Stimulated activated naive CD8-positive, alpha-beta T cell treated with anti-CD3 and anti-CD28 coated beads, Interleukin-15, Interleukin-2, amounts not matched to agents 100 ng/mL and 50 ng/mL, for 24 hours (primary cell): ENCODE data around the gene SMIM23.

Experiments used
- H3K27ac Mint-ChIP-seq: one replicate; pipeline ENCODE4 v1.8.0; 2021; ENCODE audit warnings: mild to moderate bottlenecking, mixed read lengths
- H3K27me3 Mint-ChIP-seq: one replicate; pipeline ENCODE4 v1.8.0; 2021; ENCODE audit warnings: mixed read lengths
- H3K36me3 Mint-ChIP-seq: one replicate; pipeline ENCODE4 v1.8.0; 2021; ENCODE audit warnings: low read depth, mixed read lengths
- H3K4me1 Mint-ChIP-seq: one replicate; pipeline ENCODE4 v1.8.0; 2021; ENCODE audit warnings: low read depth, mixed read lengths
- H3K4me3 Mint-ChIP-seq: one replicate; pipeline ENCODE4 v1.8.0; 2021; ENCODE audit warnings: mild to moderate bottlenecking, mixed read lengths
- H3K9me3 Mint-ChIP-seq: one replicate; pipeline ENCODE4 v1.8.0; 2021; ENCODE audit warnings: mixed read lengths

Gene SMIM23

DNA sequence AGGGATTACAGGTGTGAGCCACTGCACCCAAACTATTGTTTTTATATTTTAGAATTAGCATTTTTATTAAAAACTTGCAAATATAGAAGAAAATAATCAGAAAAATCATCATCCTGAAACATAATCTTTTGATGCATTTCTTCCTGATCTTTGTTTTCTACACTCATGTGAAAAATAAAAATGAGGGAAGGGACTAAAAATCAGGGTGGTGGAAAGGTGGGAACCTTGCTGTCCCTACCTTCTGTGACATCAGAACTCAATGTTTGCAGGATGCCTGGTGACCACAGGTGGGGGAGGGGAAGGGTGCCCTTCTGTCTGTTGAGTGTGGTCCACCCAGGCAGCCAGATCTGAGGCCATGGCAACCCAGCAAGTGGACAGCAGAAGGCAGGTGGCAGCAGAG lies at the start of gene SMIM23:
Gene SMIM23 (plus strand): TSS at position 301 of the 400 bp plus-strand sequence. CDS start 55 bp downstream, at position 356.
- Mint-ChIP-seq H3K4me1 (no peaks in the 10 kb centered on the region), H3K27ac (no peak within 1 kb of the TSS), H3K9me3 (no peaks in the 10 kb centered on the region), H3K36me3 (no peaks in the 10 kb centered on the region), H3K4me3 (no peak within 1 kb of the TSS), H3K27me3 (peaks cover 20% of the 10 kb centered on the region)

DNA sequence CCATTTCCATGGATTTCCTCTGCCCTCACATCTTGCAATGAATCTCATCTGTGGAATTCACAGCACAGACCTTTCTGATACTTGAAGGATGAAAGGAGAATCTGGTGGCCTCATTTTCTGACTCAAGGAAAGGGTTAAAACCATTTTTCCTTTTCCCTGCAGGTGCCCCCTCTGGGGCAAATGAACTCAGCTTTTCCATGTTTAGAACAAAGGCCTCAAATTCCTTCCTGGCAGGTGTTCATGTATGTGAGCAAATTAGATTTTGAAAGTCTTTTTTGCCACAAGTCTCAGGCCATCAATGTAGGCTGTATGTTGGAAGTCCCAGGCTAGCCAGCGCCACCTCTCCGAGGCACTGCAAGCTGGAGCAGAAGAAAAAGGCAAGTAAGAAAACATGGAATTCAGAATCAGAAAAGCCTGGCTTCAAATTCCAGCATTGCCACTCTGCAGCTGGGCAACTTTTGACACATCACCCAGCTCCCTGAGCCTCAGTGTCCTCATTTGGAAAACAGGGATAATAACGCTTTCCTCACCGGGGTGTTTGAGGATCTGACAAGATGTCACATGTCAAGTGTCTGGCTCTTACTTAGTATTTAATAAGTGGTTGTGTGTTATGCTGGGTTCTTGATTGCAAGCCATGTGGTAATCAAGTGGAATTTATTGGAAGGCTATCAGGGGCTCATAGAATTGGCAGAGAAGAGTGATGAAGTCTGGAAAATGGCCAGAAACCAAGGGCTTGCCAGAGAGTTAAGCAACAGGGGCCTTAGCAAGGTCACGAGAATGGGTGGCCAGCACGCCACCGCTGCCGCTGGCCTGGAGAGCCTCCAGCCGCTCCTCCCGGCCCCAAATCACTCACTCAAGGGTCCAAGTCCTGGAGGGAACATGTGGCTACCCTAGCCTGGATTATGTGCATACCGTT lies 48.4 kb upstream of the SMIM23 start:
- no peak overlapping the region for H3K4me3 Mint-ChIP-seq

DNA sequence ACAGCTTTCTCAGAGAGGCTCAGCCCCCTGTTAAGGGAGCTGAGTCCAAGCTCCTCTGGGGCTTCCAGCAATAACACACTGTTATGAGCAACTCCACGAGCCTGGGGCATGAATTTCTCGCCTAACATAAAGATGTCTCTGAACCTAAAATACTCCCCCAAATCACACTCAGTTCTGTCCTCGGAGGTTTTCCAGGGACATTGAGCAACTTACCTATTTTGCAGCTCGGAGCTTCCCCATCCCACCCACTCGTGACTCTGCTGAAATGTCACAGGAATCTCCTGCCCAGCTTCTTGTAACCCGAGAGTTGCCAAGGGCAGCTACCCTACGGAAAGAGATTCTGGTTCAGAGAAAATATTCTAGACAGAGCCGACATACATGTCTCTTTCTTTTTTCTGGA lies 47.1 kb upstream of the SMIM23 start:
- H3K27ac Mint-ChIP-seq, result no peak overlapping the region
- H3K9me3 Mint-ChIP-seq, result no peaks in the 10 kb centered on the region
- H3K36me3 Mint-ChIP-seq, result no peaks in the 10 kb centered on the region
- H3K27me3 Mint-ChIP-seq, result peaks cover 4% of the 10 kb centered on the region
- H3K4me1 Mint-ChIP-seq, result peaks cover 10% of the 10 kb centered on the region
- no peak overlapping the region for H3K4me3 Mint-ChIP-seq

More for the DNA sequence above, 48.4 kb upstream of the SMIM23 start:
- Mint-ChIP-seq H3K27me3 (peaks cover 4% of the 10 kb centered on the region), H3K4me1 (peaks cover 1% of the 10 kb centered on the region), H3K27ac (no peak overlapping the region), H3K36me3 (no peaks in the 10 kb centered on the region), H3K9me3 (no peaks in the 10 kb centered on the region)

DNA sequence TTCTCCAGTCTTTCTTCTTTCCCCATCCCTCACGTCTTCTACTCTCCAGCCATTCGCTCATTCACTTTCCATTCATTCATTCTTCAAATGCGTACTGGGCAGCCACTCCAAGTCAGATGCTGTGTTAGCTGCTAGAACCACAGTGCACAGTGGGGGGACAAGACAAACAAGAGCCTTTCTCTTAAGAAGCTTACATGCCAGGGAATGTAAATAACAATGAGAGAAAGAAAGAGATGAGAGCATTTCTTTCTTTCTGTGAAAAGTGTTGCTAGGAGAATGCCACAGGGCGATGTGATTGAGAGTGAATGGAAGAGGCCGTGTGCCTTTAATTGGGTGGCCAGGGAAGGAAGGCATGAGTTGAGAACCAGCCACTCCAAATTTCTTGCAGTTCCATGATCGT lies 46.3 kb upstream of the SMIM23 start:
- H3K9me3 Mint-ChIP-seq, result no peaks in the 10 kb centered on the region
- no peak overlapping the region for H3K27ac Mint-ChIP-seq
- no peaks in the 10 kb centered on the region for H3K36me3 Mint-ChIP-seq
- H3K4me1 Mint-ChIP-seq, result peaks cover 10% of the 10 kb centered on the region
- peaks cover 4% of the 10 kb centered on the region for H3K27me3 Mint-ChIP-seq
- H3K4me3 Mint-ChIP-seq, result no peak overlapping the region

DNA sequence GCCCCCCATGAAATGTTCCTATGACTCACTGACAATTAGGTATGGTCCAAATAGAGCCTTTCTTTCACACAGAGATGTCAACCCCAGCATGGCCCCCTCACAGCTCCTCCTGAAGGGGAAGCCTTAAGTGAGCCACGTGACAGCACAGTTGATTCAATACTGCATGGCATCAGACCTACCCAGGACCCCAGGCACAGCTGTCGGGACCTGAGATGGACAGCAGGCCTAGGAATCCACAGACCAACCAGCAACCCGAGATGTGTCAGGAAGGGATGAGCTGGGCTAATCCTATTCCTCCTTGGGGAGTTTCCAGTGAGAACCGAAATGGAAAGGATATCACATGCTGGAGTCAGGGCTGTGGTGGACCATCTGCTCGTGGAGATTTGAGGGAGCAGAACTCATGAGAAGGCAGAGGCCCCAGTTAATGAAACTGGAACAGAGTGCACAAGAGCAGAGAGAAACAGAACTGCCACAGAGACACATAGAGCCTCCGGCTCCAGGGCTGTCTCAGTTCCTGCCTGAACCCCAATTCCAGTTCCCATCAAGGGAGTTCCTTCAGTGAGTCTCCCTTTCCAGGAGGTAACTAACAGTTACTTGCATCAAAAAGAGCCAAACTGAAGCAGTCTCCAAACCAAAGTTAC lies 42.1 kb upstream of the SMIM23 start:
- Mint-ChIP-seq H3K4me1 (peaks cover 10% of the 10 kb centered on the region), H3K4me3 (no peak overlapping the region), H3K27ac (no peak overlapping the region), H3K27me3 (peaks cover 4% of the 10 kb centered on the region), H3K9me3 (no peaks in the 10 kb centered on the region), H3K36me3 (no peaks in the 10 kb centered on the region)

DNA sequence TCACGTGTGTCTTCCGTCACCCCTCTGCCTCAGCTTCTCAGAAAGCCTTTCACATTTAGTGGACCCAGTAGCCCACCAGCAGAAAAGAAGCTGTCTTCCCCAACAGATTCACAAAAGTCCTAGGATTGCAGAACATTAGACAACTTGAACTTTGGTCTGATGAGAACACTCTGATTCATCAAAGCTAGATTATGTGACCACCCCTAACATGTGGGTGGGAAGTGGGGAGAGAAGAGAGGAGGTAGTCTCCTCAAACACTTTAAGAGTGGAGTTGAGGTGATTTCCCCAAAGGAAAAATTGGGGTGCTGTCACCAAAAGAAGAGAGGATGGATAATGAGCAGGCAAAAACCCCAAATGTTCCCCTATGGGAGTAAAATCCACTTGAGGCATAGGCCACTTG lies 41.4 kb upstream of the SMIM23 start:
- Mint-ChIP-seq H3K27me3 (peaks cover 4% of the 10 kb centered on the region), H3K27ac (no peak overlapping the region), H3K36me3 (no peaks in the 10 kb centered on the region), H3K9me3 (no peaks in the 10 kb centered on the region), H3K4me3 (no peak overlapping the region), H3K4me1 (peaks cover 10% of the 10 kb centered on the region)

DNA sequence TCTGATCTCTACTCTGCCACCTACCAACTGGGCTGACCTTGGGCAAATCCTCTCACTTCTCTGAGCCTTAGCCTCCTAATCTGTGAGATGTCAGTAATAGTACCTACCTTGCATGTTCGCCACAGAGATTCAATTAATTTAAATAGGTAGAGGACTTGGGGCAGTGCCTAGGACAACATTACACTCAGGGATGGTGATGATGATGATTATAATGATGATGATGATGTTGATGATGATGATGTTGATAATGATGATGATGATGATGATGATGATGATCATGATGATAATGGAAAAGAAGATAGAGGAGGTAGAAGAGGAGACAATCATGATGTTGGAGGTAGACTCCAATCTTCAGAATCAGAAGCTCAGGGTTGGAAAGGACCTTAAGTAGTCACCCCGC lies 40.7 kb upstream of the SMIM23 start:
- H3K27ac Mint-ChIP-seq, result no peak overlapping the region
- no peak overlapping the region for H3K4me3 Mint-ChIP-seq
- peaks cover 4% of the 10 kb centered on the region for H3K27me3 Mint-ChIP-seq
- H3K36me3 Mint-ChIP-seq, result no peaks in the 10 kb centered on the region
- peaks cover 10% of the 10 kb centered on the region for H3K4me1 Mint-ChIP-seq
- H3K9me3 Mint-ChIP-seq, result no peaks in the 10 kb centered on the region

DNA sequence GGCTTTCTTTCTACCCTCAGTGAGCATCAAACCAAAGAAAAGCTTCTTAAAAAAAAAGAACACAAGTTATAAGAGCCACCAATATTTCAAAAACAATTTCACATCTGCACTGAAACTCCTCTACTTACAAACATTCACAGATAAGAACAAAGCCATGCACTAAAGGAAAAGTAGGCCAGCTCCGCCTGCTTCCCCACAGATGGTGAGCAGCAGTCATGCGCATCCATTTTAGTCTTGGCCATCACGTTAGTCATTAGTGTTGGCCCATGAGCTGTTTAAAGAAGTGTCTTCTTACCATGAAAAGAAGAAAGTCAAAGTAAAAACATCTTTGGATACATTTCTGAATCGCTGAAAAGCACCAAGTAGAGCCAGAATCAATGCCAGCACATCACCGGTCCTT lies 40.0 kb upstream of the SMIM23 start:
- Mint-ChIP-seq H3K27me3 (peaks cover 4% of the 10 kb centered on the region), H3K36me3 (no peaks in the 10 kb centered on the region), H3K4me3 (no peak overlapping the region), H3K27ac (no peak overlapping the region), H3K4me1 (peaks cover 10% of the 10 kb centered on the region), H3K9me3 (no peaks in the 10 kb centered on the region)

DNA sequence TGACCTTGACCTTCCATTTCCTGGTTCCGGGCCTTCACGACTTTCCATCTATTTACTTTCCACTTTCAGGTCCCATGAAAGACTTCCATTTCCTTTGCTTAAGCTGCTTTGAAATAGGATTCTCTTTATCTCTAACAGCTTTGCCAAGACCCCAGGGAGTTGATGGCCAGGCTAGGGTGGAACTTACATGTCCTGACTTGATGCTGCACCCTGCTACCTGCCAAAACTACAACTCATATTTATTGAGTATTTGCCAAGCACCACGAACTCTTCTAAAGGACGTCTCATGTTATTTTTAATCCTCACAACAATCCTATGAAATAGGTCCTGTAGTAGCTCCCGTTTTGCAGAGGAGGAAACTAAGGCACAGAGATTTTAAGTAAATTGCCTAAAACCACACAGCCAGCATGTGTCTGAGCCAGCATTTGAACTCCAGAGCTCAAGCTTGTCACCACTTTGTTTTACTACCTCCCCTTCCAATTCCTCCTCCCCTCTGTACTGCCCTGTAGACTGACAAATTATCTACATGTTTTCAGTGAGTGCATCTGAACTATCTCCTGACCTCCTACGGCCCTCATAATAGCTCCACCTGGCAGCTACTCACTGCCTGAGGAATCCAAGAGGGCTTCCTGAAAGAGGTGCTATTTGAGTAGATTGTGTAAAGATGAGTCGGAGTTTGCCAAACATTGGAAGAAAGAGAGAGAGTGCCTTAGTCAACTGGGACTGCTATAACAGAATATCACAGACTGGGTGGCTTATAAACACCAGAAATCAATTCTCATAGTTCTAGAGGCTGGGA lies 38.4 kb upstream of the SMIM23 start:
- Mint-ChIP-seq H3K9me3 (no peaks in the 10 kb centered on the region), H3K27me3 (peaks cover 4% of the 10 kb centered on the region), H3K4me1 (peaks cover 9% of the 10 kb centered on the region), H3K27ac (no peak overlapping the region), H3K4me3 (no peak overlapping the region), H3K36me3 (no peaks in the 10 kb centered on the region)

DNA sequence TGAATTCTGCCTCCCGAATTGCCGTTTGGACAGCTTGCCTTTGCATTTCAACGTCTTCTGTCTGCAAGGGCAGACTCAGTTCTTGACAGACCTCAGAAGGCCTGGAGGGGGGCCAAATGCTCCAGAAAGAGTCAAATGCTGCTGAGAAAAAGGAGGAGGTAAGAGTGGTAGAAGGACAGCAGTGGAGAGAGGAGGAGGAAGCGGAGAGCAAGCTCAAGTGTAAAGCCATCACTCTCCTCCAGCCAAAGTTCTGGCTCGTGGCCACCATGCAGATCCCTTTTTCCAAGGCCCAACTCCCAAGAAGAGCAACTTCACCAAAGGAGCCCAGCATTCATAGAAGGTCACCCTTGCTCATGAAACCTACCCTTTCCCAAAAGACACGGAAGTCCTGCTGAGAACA lies 36.9 kb upstream of the SMIM23 start:
- Mint-ChIP-seq H3K27ac (no peak overlapping the region), H3K27me3 (peaks cover 4% of the 10 kb centered on the region), H3K9me3 (no peaks in the 10 kb centered on the region), H3K4me1 (no peaks in the 10 kb centered on the region), H3K36me3 (no peaks in the 10 kb centered on the region), H3K4me3 (no peak overlapping the region)

DNA sequence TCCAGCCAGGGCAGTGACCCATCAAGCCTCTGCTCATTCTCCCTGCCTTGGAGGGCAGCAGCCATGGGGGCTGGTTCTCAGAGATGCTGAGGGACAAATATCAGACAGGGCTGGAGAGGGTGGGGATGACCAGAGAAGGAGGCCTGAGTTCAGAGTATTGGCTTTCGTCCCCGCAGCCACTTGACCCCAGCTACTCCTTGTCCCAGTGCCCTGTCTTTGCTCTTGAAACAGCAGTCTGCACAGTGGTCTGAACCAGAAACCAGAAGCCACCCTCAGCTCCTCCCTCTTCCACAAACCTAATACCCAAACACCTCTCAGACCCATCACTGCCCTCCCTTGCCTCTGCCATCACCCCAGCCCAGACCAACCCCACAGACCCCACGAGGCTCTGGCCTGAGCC lies 36.3 kb upstream of the SMIM23 start:
- Mint-ChIP-seq H3K27ac (peak overlapping the region; percentile 32), H3K27me3 (peaks cover 4% of the 10 kb centered on the region), H3K36me3 (no peaks in the 10 kb centered on the region), H3K4me1 (no peaks in the 10 kb centered on the region), H3K4me3 (no peak overlapping the region), H3K9me3 (no peaks in the 10 kb centered on the region)

DNA sequence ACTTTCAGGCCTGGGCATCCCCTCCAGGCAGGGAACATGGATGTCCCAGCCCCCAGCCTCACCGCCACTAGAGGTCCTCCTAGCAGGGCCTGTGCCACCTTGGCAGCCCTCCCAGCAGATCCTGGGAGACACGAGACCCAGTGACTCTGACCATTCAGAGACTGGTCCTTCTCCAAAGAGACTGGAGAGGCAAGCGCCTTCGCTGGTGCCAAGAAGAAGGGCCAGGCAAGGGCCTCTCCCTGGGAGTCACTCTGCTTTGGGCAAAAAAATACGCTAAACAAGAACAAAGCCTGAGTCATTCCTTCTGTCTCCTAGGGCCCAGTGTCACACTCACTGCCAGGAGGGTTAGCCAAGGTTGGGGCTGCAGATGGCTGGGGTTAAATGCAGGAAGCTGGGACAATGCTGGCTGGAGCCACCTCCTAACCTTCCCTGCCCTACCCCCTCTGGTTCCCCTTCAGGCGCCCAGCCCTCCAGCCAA lies 35.3 kb upstream of the SMIM23 start:
- Mint-ChIP-seq H3K27me3 (no peaks in the 10 kb centered on the region), H3K9me3 (no peaks in the 10 kb centered on the region), H3K4me1 (no peaks in the 10 kb centered on the region), H3K27ac (no peak overlapping the region), H3K4me3 (no peak overlapping the region), H3K36me3 (no peaks in the 10 kb centered on the region)

DNA sequence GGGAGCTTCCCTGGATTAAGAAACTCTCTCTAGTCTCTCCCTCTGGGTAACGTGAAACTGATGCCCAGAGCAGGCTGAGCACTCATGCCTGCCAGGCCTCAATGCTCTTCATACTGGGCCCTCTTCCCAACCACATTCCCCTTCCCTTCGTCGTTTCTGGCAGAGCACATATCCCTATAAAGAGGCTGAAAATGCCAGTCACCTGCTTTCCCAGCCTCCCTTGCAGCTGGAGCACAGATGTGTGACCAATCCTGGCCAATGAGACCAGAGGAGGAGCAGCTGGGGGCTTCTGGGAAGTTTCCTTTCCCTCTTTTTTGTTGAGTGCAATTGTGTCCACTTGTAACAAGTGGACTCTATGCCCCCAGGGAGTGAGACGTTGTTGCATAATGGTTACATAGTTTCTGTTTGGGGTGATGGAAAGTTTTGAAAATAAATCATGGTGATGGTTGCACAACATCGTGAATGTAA lies 30.2 kb upstream of the SMIM23 start:
- Mint-ChIP-seq H3K4me1 (peaks cover 9% of the 10 kb centered on the region), H3K36me3 (no peaks in the 10 kb centered on the region), H3K4me3 (no peak overlapping the region), H3K9me3 (peaks cover 3% of the 10 kb centered on the region), H3K27ac (no peak overlapping the region), H3K27me3 (peaks cover 5% of the 10 kb centered on the region)

DNA sequence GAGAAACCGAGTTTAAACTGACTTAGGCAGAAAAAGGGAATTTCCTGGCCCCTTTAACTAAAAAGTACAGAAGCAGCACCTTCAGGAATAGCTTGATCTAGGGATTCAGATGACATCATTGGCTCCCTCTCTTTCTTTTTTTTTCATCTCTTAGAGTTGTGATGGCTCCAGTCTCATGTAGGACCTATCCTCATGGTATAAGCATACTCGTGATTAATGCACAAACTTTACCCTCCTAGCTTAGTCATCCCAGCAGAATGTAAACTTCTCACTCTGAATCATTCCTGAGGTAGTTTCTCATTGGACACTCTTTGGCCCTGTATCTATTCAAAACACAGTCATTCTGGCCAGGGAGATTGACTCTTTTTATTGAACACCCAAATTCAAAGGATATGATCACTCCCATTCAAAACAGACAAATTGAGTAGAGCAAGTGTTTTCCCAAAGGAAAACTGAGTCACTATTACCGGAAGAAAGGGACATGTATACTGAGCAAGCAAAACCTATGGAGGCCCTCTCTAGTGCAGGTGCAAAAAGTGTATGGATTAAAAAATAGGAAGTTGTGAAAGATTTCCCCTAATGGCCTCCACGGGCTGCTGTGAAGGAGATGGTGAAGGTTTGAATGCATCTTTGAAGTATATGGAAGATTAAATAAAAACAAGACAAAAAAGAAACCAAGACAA lies 27.6 kb upstream of the SMIM23 start:
- H3K4me3 Mint-ChIP-seq, result no peak overlapping the region
- no peak overlapping the region for H3K27ac Mint-ChIP-seq
- H3K4me1 Mint-ChIP-seq, result peaks cover 9% of the 10 kb centered on the region
- peaks cover 10% of the 10 kb centered on the region for H3K27me3 Mint-ChIP-seq
- H3K9me3 Mint-ChIP-seq, result peaks cover 3% of the 10 kb centered on the region
- no peaks in the 10 kb centered on the region for H3K36me3 Mint-ChIP-seq
